Renal cortical epithelial cell (primary cell): Measurements from ENCODE around the gene PRKG1. TPM values are rescaled to one million over a fixed set of nuclear protein-coding genes. Genes with fewer than 3 reads are reported as not detected.

Source experiments
- DNase-seq: peaks from one replicate; pipeline ENCODE4 v3.0.0-alpha.2; 2011; ENCODE audit warnings: low read depth
- total RNA-seq: library from RNA; depleted of rRNA; stranded (reverse); fragments of >200 nt; gene quantifications from 2 replicates; pipeline ENCODE4 v1.2.3, GENCODE V29; 2014

The PRKG1 gene
- total RNA-seq, 1 donor from 2014 or later, result 2.3 TPM

GRCh38 chr10:51928162-51928561, 853.9 kb downstream of the PRKG1 start:
- no peak for DNase-seq

- DNase-seq, result no peak
These were observed 858.2 kb downstream of the PRKG1 start for GRCh38 chr10:51932530-51932929.

DNA sequence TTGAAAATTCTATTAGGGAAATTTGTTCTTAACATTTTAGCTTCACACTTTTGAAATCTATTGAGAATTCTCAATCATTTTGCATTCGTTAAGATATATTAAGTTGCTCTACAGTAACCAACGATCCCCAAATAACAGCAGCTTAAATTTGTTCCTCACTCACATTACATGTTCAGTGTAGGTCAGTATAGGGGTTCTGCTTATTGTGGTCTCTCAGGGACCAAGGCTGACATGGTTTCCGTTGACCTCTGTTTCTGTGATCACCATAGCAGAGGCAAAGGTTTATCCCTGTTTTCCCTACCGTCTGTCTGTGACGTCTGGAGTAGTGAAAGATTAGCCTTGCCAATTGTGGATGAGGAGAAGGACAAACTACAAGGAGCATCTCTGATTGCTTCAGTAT, 860.1 kb downstream of the PRKG1 start:
- no peak for DNase-seq

GRCh38 chr10:51935341-51935740, 861.1 kb downstream of the PRKG1 start:
- no peak for DNase-seq

DNA sequence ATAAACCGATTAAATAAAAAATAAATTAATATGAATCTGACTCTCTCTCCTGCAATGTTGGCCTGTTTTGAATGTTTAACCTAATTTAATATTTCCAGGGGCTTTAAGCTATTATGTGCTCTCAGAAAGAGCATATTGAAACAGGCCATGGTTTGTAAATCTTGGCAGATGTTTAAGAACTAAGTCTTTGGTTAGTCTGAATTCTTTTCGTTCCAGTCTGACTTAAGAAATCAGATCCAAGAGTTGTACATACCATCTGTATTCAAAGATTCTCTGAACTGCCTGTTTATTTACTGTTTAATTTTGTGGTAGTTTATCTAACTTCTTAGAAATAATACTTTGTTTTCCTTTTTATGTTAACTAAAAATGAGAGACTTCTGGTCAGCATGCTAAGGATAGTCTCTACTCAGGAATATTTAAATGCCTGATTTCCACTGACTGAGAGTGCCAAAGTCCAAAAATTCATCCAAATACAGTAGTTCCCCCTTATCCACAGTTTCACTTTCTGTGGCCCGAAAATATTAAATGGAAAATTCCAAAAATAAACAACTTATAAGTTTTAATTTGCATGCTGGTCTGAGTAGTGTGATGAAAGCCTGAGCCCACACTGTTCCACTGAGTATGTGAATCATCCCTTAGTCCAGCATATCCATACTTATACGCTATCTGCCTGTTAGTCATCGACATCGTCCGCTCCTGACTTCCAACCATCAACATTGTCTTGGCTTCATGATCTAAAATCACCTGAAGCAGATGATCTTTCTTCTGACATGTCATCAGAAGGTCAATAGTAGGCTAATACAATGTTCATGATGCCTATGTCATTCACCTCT, 863.2 kb downstream of the PRKG1 start:
- no peak for DNase-seq

DNA sequence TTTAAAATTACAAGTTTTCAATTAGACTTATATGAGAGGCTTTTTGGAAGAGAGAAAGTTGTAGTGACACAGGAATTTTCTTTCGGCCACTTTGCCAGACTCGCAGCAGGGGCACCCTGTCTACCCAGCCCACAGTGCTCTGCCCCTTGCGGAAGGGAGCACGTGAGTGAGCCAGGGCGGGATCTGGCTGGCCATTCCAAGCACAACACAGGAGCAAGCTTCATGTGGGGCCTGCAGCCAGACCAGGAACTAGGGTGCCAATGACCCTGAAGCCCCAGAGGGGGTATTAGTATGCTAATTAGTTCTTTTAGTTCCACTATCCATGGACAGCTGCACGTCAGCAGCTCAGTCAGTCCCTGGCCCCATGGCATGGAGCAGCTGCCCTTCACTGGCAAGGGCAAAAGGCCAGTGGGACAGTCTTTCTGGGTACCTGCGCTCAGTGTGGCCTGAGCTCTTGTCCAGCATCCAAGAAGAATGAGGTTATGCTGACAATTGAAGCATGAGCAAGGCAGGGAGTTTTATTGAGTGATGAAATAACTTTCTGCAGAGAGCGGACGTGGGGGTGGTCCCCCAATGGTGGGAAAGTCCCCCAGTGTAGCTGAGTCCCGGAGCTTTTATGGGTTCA, 876.2 kb downstream of the PRKG1 start:
- DNase-seq, result no peak

DNA sequence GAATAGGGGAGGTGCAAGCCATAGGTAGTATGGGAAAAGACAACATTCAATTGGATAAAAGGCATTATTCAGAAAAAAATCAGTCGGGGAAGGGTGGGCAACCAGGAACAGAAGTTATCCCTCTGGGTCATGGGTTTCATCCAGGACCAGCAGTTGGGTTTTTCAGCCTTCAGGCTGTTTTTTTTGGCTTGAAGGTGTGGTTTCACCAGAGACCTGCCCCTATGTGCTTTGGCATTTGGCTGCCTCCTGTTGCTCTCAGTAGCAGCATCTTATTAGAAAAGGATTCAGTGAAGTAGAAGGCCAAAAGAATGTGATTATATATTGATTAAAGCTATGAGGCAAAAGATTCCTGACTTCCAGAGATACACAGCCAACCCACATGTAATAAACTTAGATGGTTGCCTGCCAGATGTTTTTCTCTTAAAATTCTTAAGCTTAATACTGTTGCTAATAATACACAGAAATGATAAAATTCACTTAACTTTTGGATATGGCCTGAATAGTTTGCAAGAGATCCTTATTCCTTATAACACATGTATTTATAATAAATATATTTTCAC, 876.8 kb downstream of the PRKG1 start:
- no peak for DNase-seq

DNA sequence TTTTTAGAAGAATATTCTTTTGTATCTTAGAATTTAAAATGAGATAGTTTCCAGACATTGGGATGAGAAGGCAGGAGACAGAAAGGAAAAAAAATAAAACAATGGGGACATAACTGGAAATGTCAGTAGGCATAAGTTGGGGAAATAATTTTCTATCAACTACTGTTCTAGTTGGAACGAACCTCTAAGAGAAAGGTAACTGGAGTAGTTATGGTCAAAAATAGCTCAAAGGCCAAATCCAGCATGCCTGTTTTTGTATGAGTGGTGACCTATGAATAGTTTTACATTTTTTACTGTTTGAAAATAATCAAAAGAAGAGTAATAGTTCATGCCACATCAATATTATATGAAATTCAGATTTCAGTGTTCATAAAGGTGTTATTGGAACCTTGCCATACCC, 877.3 kb downstream of the PRKG1 start:
- no peak for DNase-seq

DNA sequence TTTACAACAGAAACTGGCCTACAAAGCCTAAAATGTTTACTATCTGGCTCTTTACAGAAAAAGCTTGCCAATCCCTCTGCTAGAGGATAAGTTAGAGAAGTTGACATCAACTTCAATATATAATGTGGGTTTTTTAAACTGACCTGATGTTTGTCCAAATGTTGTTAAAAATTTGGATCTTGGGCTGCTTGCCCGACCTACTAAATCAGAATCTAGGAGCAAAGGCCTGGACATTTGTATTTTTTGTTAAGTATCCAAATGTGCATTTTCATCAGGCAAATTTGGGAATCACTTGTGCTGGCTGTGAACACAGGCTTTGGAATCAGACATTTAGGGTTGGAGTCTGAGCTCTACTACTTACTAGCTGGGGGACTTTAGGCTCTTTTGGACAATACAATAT, 877.8 kb downstream of the PRKG1 start:
- no peak for DNase-seq

DNA sequence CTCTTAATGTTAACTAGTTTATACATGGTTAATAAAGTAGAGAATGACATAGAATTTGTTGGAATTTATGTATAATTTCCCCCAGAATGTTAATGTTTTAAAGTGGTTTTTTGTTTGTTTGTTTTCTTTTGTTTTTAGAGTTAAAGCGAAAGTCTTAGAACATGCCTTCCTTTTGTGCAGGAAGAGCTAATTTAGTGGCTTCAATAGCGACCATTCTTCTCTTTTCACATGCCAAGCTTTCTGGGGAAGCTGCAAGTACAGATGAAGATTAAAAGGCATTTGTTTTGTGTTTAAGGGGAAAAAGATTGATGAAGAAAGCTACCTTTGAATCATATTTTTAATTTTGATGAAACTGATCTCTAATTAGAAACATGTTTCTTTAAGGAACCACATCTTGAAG, 881.4 kb downstream of the PRKG1 start:
- DNase-seq, result no peak

DNA sequence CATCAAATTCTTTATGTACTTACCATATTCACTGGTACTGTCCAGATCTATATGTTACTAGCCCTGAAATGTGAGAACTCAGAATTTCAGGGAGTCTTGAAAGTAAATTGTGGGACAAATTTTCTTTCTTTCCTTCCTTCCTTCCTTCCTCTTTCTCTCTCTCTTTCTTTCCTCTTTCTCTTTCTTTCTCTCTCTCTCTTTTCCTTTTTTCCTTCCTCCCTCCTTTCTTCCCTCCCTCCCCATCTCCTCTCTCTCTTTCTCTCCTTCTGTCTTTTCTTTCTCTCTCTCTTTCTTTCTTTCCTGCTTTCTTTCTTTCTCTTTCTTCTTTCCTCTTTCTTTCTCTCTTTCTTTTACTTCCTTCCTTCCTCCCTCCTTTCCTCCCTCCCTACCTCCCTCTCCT, 882.5 kb downstream of the PRKG1 start:
- DNase-seq, result no peak

DNA sequence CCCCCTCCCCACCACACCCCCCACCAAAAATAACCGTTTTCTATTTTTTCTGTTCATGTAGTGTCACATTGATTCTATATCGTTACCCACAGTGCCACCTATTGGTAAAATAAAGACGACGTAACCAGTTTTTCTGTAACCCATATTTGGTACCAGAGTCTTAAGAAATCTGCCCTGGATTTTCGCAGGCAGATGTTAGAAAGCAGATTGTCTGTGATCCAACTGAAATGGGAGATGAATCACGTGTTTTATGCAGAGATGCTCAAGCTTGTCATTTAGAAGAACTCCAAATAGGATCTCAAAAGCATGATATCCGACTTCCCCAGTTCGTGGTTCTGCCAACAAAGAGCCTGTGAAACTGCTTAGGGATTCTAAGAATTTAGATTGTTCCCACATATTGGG, 886.2 kb downstream of the PRKG1 start:
- peak; percentile 43 for DNase-seq

- no peak for DNase-seq
These were observed 887.1 kb downstream of the PRKG1 start for GRCh38 chr10:51961401-51961800.

DNA sequence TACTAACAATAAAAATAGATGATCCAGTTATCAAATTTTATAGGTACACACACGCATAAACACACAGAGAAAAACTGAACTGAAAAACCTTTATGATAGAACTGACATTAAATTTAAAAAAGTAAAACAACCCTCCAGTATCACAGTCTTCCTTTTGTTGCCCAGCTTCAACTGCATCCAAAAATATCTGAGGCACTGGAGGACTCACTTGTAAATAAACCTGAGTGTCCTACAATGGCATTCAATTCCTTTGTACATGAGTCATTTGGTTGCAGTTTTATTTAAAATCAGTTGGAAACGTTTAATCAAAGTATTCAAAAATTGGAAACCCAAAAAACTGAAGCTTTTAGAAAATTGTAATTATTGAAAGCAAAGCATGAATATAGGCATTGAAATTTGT, 890.3 kb downstream of the PRKG1 start:
- no peak for DNase-seq

DNA sequence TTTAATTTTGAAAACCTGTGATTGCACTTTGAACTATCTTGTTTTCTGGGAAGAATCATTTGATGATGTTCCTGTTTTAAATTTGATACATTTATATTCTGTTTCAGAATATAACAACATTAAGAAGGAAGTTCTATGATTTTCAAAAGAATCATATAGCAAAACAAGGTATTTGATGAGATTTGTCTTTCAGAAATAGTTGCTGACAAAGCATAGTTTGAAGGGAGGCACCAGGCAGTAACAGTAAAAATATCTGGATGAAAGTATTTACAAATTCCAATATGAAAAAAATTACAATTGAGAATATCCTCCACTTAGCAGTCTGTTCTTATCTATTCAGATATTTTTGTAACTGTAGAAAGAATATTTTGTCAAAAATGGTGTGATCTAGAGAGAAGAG, 891.2 kb downstream of the PRKG1 start:
- DNase-seq, result no peak

- DNase-seq, result peak; percentile 26
These were observed 898.6 kb downstream of the PRKG1 start for GRCh38 chr10:51972733-51973346.

DNA sequence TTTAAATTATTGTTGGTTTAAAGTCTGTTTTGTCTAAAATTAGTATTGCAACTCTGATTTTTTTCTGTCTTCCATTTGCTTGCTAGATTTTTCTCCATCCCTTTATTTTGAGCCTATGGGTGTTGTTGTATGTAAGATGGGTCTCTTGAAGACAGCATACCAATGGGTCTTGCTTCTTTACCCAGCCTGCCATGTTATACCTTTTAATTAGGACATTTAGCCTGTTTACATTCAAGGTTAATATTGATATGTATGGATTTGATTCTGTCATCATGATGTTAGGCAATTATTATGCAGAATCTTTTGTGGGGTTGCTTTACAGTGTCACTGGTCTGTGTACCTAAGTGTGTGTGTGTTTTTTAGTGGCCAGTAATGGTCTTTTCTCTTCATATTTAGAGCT, 906.5 kb downstream of the PRKG1 start:
- no peak for DNase-seq

DNA sequence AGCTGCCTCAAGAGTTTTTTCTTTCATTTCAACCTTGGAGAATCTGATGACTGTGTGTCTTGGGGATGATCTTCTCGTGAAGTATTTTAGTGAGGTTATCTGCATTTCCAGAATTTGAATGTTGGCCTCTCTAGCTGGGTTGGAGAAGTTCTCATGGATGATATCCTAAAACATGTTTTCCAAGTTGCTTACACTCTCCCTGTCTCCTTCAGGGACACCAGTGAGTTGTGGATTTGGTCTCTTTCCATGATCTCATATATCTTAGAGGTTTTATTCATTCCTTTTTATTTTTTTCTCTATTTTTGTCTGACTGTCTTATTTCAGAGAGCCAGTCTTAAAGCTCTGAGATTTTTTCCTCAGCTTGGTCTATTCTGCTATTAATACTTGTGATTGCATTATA, 907.4 kb downstream of the PRKG1 start:
- no peak for DNase-seq

DNA sequence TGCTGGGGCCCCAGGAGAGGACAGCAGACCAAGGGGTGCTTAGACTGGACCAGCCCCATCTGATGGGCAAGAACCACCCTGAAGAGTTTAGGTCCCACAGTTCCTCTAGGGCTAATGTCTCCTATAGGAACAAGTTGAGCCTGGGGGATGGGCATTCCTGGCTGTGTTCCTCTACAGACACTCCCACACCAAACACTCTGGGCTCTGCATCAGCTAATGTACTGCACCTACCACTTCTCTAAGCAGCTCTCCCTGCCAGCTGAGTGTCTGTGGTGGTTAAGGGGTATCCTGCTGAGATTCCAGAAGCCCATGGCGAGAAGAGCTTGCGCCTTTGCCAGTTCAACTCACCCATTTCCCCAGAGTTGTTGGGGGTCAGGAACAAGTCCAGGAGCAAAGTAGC, 909.2 kb downstream of the PRKG1 start:
- no peak for DNase-seq

DNA sequence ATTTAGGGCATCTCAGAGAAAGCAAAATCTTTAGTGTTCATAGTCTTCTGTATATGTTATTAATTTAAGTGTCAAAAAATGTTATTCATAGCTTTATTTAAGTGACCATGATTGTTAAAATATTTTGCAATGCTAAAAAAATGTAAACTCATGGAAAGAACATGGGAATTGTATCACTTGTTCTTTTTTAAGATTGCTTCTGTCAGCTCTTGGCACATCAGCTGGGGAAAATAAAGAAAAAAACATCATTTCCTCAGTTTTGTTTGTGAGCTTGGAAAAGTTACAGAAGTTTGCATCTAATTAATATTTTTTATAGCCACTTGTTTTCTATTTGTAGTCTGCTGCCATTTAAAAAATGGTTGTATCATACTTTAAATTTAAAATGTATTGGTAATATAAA, 911.0 kb downstream of the PRKG1 start:
- DNase-seq, result no peak

DNA sequence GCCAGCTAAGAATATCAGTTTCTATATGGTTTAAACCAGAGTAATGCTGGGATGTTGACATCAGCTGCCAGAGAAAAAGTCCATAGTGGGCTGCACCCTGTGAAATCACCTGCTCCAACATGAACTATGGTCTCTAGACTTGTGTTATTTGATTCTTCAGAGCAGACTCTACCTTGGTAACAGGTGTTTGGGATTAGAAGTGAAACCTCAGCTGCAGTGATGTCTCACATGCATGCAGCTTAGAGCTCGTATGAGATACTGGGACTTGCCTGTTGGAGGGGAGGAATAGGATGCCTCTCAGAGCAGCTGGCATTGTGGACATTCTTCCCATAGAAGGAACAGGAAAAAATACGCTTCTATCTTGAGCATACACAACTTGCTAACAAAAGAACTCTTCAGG, 912.2 kb downstream of the PRKG1 start:
- DNase-seq, result no peak

- no peak for DNase-seq
These were observed 919.2 kb downstream of the PRKG1 start for GRCh38 chr10:51993475-51993874.

- no peak for DNase-seq
These were observed 924.8 kb downstream of the PRKG1 start for GRCh38 chr10:51999096-51999495.
